Natural killer cell (primary cell): ENCODE data around the gene NMNAT3. TPM values are rescaled to one million over a fixed set of nuclear protein-coding genes. Genes with fewer than 3 reads are reported as not detected.

Experiments
- ATAC-seq, 3 donors: fragments of 150-1000 bp in 2 of 3; fragments of 200-7000 bp in 1 of 3; cut with Tn5 transposase; 1 replicate in 1 of 3; 2 replicates in 2 of 3; pipeline ENCODE4 v1.10.0; 2021; ENCODE audit warnings: mild to moderate bottlenecking in 2 of 3, moderate library complexity in 2 of 3
- DNase-seq, 2 donors: peaks; one replicate each; pipeline versions ENCODE4 v3.0.0 to v3.0.0-alpha.2; 2013 to 2021; ENCODE audit warnings: mixed read lengths in 1 of 2
- H3K27ac ChIP-seq: one replicate; pipeline ENCODE4 v1.5.1; 2013; ENCODE audit warnings: mild to moderate bottlenecking, low read length
- H3K27me3 ChIP-seq: one replicate; pipeline ENCODE4 v1.6.1; 2013; ENCODE audit warnings: low read length; ENCODE audit not compliant: control insufficient read depth, insufficient read depth
- H3K36me3 ChIP-seq: one replicate; pipeline ENCODE4 v1.6.1; 2013; ENCODE audit warnings: low read length; ENCODE audit not compliant: control insufficient read depth, insufficient read depth
- H3K4me1 ChIP-seq: one replicate; pipeline ENCODE4 v1.6.1; 2013; ENCODE audit warnings: low read length; ENCODE audit not compliant: control insufficient read depth, insufficient read depth
- H3K4me3 ChIP-seq: one replicate; pipeline ENCODE4 v1.5.1; 2013; ENCODE audit warnings: low read length
- H3K9me3 ChIP-seq: one replicate; pipeline ENCODE4 v1.6.1; 2013; ENCODE audit warnings: low read length; ENCODE audit not compliant: control insufficient read depth, insufficient read depth
- H3K27ac Mint-ChIP-seq, 2 donors: one replicate each; pipeline ENCODE4 v1.8.0; 2022; ENCODE audit warnings: mild to moderate bottlenecking in 2 of 2, mixed read lengths in 2 of 2, moderate library complexity in 1 of 2
- H3K27me3 Mint-ChIP-seq, 2 donors: one replicate each; pipeline ENCODE4 v1.8.0; 2022; ENCODE audit warnings: low read depth in 2 of 2, mixed read lengths in 2 of 2
- H3K36me3 Mint-ChIP-seq: one replicate; pipeline ENCODE4 v1.8.0; 2022; ENCODE audit warnings: mixed read lengths
- H3K4me1 Mint-ChIP-seq, 2 donors: one replicate each; pipeline ENCODE4 v1.8.0; 2022; ENCODE audit warnings: mixed read lengths in 2 of 2
- H3K4me3 Mint-ChIP-seq: one replicate; pipeline ENCODE4 v1.8.0; 2022; ENCODE audit warnings: mild to moderate bottlenecking, moderate library complexity, mixed read lengths
- H3K9me3 Mint-ChIP-seq, 2 donors: one replicate each; pipeline ENCODE4 v1.8.0; 2022; ENCODE audit warnings: mixed read lengths in 2 of 2
- CTCF ChIP-seq: fragments of 200-600 bp; IDR thresholded peaks from one replicate; pipeline ENCODE4 v1.8.0; 2022; ENCODE audit warnings: antibody characterized with exemption
- WGBS: methylation state at CpG from one replicate; pipeline ENCODE4 v1.1.7; 2013; ENCODE audit warnings: missing lambda C conversion rate; ENCODE audit not compliant: insufficient coverage; 5-methylcytosine and 5-hydroxymethylcytosine counted together
- intact Hi-C: fragments of 100-400 bp; cut with micrococcal nuclease; formaldehyde crosslinking; loops from one replicate; pipeline ENCODE4 v1.14.2; 2022
- total RNA-seq, 4 donors: library from RNA; stranded (reverse); fragments of 120-200 nt in 1 of 4; gene quantifications; one replicate each; pipeline versions ENCODE4 v1.2.3 to v1.2.4, GENCODE V29; 2013 to 2022

The NMNAT3 gene
- total RNA-seq, 3 donors from 2014 or later (not counting 1 experiment from before 2014, with no cell fraction given): 1.6 to 3.7 (median 2.2) TPM

GRCh38 chr3:139617672-139618268, 60.0 kb downstream of the NMNAT3 start:
- DNase-seq (no peak), ATAC-seq (no peak)
- Histone ChIP-seq H3K4me1 (no peaks in the 10 kb centered on the region), H3K9me3 (no peaks in the 10 kb centered on the region), H3K36me3 (no peaks in the 10 kb centered on the region), H3K4me3 (no peak overlapping the region), H3K27me3 (no peaks in the 10 kb centered on the region), H3K27ac (no peak overlapping the region)
- no peaks in the 10 kb centered on the region for H3K27me3 Mint-ChIP-seq
- no peaks in the 10 kb centered on the region for H3K36me3 Mint-ChIP-seq
- no peak for TF ChIP-seq CTCF
- H3K27ac Mint-ChIP-seq: no peak overlapping the region
- no peaks in the 10 kb centered on the region for H3K9me3 Mint-ChIP-seq
- intact Hi-C loops: no loop called here
- WGBS: 90% methylated on average over 2 of the region's 3 CpGs
- no peaks in the 10 kb centered on the region for H3K4me1 Mint-ChIP-seq
- no peak overlapping the region for H3K4me3 Mint-ChIP-seq

GRCh38 chr3:139611528-139611927, 66.2 kb downstream of the NMNAT3 start:
- Histone ChIP-seq H3K4me1 (no peaks in the 10 kb centered on the region), H3K27ac (no peak overlapping the region), H3K36me3 (no peaks in the 10 kb centered on the region), H3K9me3 (no peaks in the 10 kb centered on the region), H3K27me3 (no peaks in the 10 kb centered on the region), H3K4me3 (no peak overlapping the region)
- intact Hi-C loops: no loop called here
- Mint-ChIP-seq H3K27me3 (peaks cover 0 to 7% of the 10 kb centered on the region in 2 donors), H3K4me3 (no peak overlapping the region), H3K27ac (no peak overlapping the region), H3K36me3 (no peaks in the 10 kb centered on the region), H3K9me3 (peaks cover 2 to 3% of the 10 kb centered on the region in 2 donors), H3K4me1 (no peaks in the 10 kb centered on the region)
- no peak for TF ChIP-seq CTCF
- no peak for ATAC-seq
- WGBS: 90% methylated on average over 5 of the region's 5 CpGs
- no peak for DNase-seq

GRCh38 chr3:139610886-139611285, 66.9 kb downstream of the NMNAT3 start:
- Histone ChIP-seq H3K27me3 (no peaks in the 10 kb centered on the region), H3K36me3 (no peaks in the 10 kb centered on the region), H3K4me3 (no peak overlapping the region), H3K4me1 (no peaks in the 10 kb centered on the region), H3K9me3 (no peaks in the 10 kb centered on the region), H3K27ac (no peak overlapping the region)
- H3K9me3 Mint-ChIP-seq: peaks cover 2 to 3% of the 10 kb centered on the region in 2 donors
- 85% methylated on average over 3 of the region's 4 CpGs for WGBS
- no peak for TF ChIP-seq CTCF
- H3K4me3 Mint-ChIP-seq: no peak overlapping the region
- H3K4me1 Mint-ChIP-seq: no peaks in the 10 kb centered on the region
- intact Hi-C loops: no loop called here
- H3K27me3 Mint-ChIP-seq: peaks cover 0 to 7% of the 10 kb centered on the region in 2 donors
- no peaks in the 10 kb centered on the region for H3K36me3 Mint-ChIP-seq
- H3K27ac Mint-ChIP-seq: no peak overlapping the region
- no peak for ATAC-seq
- no peak for DNase-seq

GRCh38 chr3:139608924-139609323, 68.8 kb downstream of the NMNAT3 start:
- Mint-ChIP-seq H3K9me3 (peaks cover 2 to 3% of the 10 kb centered on the region in 2 donors), H3K4me1 (no peaks in the 10 kb centered on the region), H3K27me3 (peaks cover 0 to 7% of the 10 kb centered on the region in 2 donors), H3K36me3 (no peaks in the 10 kb centered on the region), H3K4me3 (no peak overlapping the region), H3K27ac (no peak overlapping the region)
- Histone ChIP-seq H3K36me3 (no peaks in the 10 kb centered on the region), H3K4me3 (no peak overlapping the region), H3K4me1 (no peaks in the 10 kb centered on the region), H3K9me3 (no peaks in the 10 kb centered on the region), H3K27ac (no peak overlapping the region), H3K27me3 (no peaks in the 10 kb centered on the region)
- intact Hi-C loops: no loop called here
- DNase-seq: no peak
- 92% methylated on average over 3 of the region's 3 CpGs for WGBS
- no peak for TF ChIP-seq CTCF
- ATAC-seq: no peak
